Heart left ventricle (tissue), 16 donors: ENCODE results near the gene P4HB. TPM values are rescaled to one million over a fixed set of nuclear protein-coding genes. Genes with fewer than 3 reads are reported as not detected.

Experiments
- ATAC-seq, 4 donors: fragments of 200-7000 bp; cut with Tn5 transposase; one replicate each; pipeline ENCODE4 v1.9.1; 2020 to 2022; ENCODE audit warnings: moderate library complexity in 4 of 4, mild to moderate bottlenecking in 3 of 4, moderate number of reproducible peaks in 1 of 4
- DNase-seq, 5 donors: peaks; one replicate each; pipeline ENCODE4 v3.0.0-alpha.2; 2020
- H3K27ac ChIP-seq, 12 donors: fragments of 200-600 bp; sonication (generic) in 4 of 12; one replicate each; pipeline versions ENCODE4 v1.5.0 to v1.8.0; 2016 to 2022; ENCODE audit warnings: mild to moderate bottlenecking in 2 of 12
- H3K27me3 ChIP-seq, 9 donors: fragments of 200-600 bp; sonication (generic) in 2 of 9; one replicate each; pipeline versions ENCODE4 v1.5.1 to v1.8.0; 2016 to 2022; ENCODE audit warnings: mild to moderate bottlenecking in 3 of 9
- H3K36me3 ChIP-seq, 9 donors: fragments of 200-600 bp; sonication (generic) in 2 of 9; one replicate each; pipeline versions ENCODE4 v1.5.0 to v1.8.0; 2018 to 2022; ENCODE audit warnings: mild to moderate bottlenecking in 2 of 9
- H3K4me1 ChIP-seq, 12 donors: fragments of 200-600 bp; sonication (generic) in 4 of 12; one replicate each; pipeline versions ENCODE4 v1.5.0 to v1.8.0; 2016 to 2022; ENCODE audit warnings: mild to moderate bottlenecking in 3 of 12
- H3K4me3 ChIP-seq, 12 donors: fragments of 200-600 bp; sonication (generic) in 4 of 12; one replicate each; pipeline versions ENCODE4 v1.5.0 to v1.8.0; 2017 to 2022; ENCODE audit warnings: mild to moderate bottlenecking in 9 of 12, moderate library complexity in 4 of 12
- H3K9me3 ChIP-seq, 12 donors: fragments of 200-600 bp; sonication (generic) in 4 of 12; one replicate each; pipeline versions ENCODE4 v1.5.0 to v1.8.0; 2016 to 2022; ENCODE audit warnings: mild to moderate bottlenecking in 1 of 12
- POLR2A ChIP-seq, 2 donors: fragments of 450-650 bp; IDR thresholded peaks; one replicate each; pipeline ENCODE4 v1.6.1; 2017; ENCODE audit warnings: antibody characterized with exemption in 2 of 2, mild to moderate bottlenecking in 2 of 2, moderate library complexity in 2 of 2
- WGBS, 4 donors: extraction: QIAGEN DNeasy Blood & Tissue Kit in 2 of 4; methylation state at CpG; one replicate each; pipeline versions ENCODE4 v1.1.5 to v1.1.7; 2013 to 2018; 5-methylcytosine and 5-hydroxymethylcytosine counted together
- intact Hi-C, 10 donors: fragments of 100-400 bp; cut with DNase I; formaldehyde crosslinking; loops; one replicate each; pipeline versions ENCODE4 v1.11.1 to v1.14.2; 2022
- polyA plus RNA-seq, 2 donors: library from polyadenylated mRNA; stranded (reverse); fragments of 200-250 nt; gene quantifications; one replicate each; pipeline ENCODE4 v1.2.3, GENCODE V29; 2013
- total RNA-seq, 9 donors: library from RNA; depleted of rRNA in 2 of 9; stranded (reverse); fragments of >200 nt in 2 of 9; fragmentation: NEBNext Ultra II Directional in 3 of 9; extraction: Animal tissue kit (Norgen Biotek cat#: 25700) in 3 of 9; gene quantifications; one replicate each; pipeline versions ENCODE4 v1.1.0 to v1.2.4, GENCODE V29; 2016 to 2023
- TF ChIP-seq, protein P1 (sequence below), 12 donors: fragments of 200-600 bp; sonication (generic) in 4 of 12; IDR thresholded peaks; one replicate each; pipeline versions ENCODE4 v1.5.0 to v1.8.0; 2018 to 2022; ENCODE audit warnings: antibody characterized with exemption in 12 of 12, mild to moderate bottlenecking in 5 of 12
- donor health status: ischemic (EF 13 %, LVEDD 7.1; RV severe dilation, severe dysfunction).
- donor health status: healthy with polysubstance abuse.
- donor health status: DM: no; HTN: yes; CAD: no.
- donor health status: DM: no; HTN: no; CAD: no.
- donor health status: ischemic (EF 25% LVEDD 6.9; RV normal size, moderate dysfunction).
- donor health status: ischemic (EF 25% LVEDD 5.7; RV mildly dilated, moderate dysfunction).
- donor health status: healthy.
- donor health status: DM: yes; HTN: yes; CAD: no.
- donor health status: ischemic (EF 35%, LVEDD 5.7; RV mildly dilated, moderate dysfunction).
- donor health status: nonischemic (EF 11% LVEDD 7.7; RV severe dilation, severe dysfunction).
- donor health status: DM: yes; HTN: yes; CAD: no.
- donor health status: PGD.
- donor health status: ischemic (EF 29% LVEDD 5.4; RV normal size, mild dysfunction).
- donor health status: nonischemic (EF 23%, LVEDD 6.1; RV moderate dilation, normal function).

P4HB gene
- total and polyA plus RNA-seq, 11 donors = 246 to 763 (median 374) TPM

DNA sequence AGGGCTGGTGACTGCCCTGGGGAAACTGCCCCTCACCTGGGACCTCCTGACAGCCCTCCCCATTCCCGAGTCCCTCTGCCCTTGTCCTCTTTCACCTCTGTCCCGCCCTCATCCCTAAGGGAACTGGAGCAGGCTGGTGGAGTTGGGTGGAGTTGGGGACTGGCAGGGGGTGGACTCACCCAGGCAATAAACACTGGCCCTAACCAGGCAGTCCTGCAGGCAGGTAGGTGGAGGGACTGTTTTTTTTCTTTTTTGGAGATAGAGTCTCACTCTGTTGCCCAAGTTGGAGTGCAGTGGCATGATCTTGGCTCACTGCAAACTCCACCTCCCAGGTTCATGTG is 44.7 kb downstream of the P4HB start:
- Histone ChIP-seq H3K27ac (no peak overlapping the region), H3K27me3 (peaks cover 0 to 20% (median 2%) of the 10 kb centered on the region in 9 donors), H3K36me3 (no peaks in the 10 kb centered on the region), H3K9me3 (no peaks in the 10 kb centered on the region), H3K4me1 (no peaks in the 10 kb centered on the region), H3K4me3 (no peak overlapping the region)
- intact Hi-C loops = no loop called here
- WGBS, 4 donors = 61 to 73% (median 65%) methylated on average over 2 of the region's 2 CpGs
- DNase-seq (no peak), ATAC-seq (no peak)
- no peak for TF ChIP-seq POLR2A (IDR thresholded peaks at IDR 0.05)
- TF ChIP-seq, protein P1, sequence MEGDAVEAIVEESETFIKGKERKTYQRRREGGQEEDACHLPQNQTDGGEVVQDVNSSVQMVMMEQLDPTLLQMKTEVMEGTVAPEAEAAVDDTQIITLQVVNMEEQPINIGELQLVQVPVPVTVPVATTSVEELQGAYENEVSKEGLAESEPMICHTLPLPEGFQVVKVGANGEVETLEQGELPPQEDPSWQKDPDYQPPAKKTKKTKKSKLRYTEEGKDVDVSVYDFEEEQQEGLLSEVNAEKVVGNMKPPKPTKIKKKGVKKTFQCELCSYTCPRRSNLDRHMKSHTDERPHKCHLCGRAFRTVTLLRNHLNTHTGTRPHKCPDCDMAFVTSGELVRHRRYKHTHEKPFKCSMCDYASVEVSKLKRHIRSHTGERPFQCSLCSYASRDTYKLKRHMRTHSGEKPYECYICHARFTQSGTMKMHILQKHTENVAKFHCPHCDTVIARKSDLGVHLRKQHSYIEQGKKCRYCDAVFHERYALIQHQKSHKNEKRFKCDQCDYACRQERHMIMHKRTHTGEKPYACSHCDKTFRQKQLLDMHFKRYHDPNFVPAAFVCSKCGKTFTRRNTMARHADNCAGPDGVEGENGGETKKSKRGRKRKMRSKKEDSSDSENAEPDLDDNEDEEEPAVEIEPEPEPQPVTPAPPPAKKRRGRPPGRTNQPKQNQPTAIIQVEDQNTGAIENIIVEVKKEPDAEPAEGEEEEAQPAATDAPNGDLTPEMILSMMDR (IDR thresholded peaks at IDR 0.05) = no peak

DNA sequence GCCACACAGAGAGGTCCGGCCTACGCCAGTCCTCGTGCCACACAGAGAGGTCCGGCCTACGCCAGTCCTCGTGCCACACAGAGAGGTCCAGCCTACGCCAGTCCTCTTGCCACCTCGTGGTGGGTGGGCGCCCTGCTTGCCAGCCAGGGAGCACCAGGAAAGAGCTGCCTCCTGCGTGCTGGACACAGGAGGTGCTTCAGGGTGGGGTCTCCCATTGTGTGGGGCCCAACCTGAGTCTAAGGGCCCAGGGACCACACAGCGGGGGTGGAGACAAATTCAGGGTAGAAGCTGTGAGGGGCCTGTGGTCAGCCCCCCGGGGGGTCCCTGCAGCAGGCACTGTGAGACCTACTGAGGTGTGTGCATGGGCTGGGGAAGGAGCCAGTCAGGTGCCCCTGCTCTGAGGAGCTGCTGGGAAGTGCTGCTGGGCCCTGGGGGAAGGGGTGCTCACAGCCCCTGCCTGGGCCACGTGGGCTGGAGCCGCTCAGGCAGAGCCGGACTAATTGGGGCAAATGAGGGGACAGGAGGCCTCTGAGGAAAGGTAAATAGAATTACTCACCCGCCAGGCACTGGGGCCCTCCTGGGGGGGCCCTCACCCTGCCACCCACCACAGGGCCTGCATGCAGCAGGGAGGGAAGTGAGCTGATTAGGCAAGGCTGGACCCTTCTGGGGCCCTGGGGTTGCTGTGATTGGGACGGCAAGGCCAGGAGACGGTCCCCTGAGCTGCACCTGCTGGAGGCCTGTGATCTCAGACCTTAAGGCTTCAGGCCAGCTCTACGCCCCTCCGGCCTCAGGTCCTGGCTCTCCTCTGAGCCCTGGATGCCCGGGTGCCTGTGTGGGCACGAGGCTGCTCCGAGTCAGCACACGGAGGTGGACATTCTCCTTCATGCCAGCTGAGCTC is 45.3 kb downstream of the P4HB start:
- Histone ChIP-seq H3K4me1 (no peaks in the 10 kb centered on the region), H3K4me3 (no peak overlapping the region), H3K36me3 (no peaks in the 10 kb centered on the region), H3K27ac (no peak overlapping the region), H3K27me3 (peaks cover 0 to 26% (median 2%) of the 10 kb centered on the region in 9 donors), H3K9me3 (no peaks in the 10 kb centered on the region)
- TF ChIP-seq, protein P1 (IDR thresholded peaks at IDR 0.05) = no peak
- intact Hi-C loops = no loop called here
- WGBS, 4 donors = 74 to 87% (median 77%) methylated on average over 16 to 24 of the region's 24 CpGs
- ATAC-seq (no peak), DNase-seq (no peak)

DNA sequence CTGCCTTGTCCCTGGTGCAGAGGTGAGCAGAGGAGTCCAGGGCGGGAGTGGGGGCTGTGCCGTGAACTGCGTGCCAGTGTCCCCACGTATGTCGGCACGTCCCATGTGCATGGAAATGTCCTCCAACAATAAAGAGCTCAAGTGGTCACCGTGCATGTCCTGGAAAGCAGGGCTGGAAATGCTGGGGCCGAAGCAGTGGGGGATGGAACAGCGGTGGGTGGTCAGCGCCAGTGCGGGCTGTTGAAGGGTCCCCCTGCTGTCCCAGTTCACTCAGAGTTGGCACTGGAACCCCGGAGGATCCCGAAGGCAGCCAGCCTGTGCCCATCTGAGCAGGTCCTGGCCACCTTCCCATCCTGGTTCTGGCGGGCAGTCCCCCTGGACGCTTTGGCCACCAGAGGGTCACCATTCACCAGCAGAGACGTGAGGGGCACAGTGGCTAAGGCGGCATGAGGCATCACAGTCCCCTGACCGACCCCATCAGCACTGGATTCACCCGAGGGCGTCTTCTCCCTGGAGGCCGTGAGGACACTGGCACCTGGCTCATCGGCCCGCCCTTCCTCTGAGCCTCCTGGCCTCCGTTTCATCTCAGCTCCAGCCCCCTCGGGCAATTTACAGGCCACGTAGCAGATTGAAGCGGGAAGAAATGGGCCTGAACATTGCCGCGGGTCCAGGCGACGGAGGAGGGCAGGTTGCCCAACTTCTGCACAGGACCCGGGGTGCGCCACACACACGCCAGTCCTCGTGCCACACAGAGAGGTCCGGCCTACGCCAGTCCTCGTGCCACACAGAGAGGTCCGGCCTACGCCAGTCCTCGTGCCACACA is 46.3 kb downstream of the P4HB start:
- H3K27me3 ChIP-seq = peaks cover 0 to 29% (median 3%) of the 10 kb centered on the region in 9 donors

DNA sequence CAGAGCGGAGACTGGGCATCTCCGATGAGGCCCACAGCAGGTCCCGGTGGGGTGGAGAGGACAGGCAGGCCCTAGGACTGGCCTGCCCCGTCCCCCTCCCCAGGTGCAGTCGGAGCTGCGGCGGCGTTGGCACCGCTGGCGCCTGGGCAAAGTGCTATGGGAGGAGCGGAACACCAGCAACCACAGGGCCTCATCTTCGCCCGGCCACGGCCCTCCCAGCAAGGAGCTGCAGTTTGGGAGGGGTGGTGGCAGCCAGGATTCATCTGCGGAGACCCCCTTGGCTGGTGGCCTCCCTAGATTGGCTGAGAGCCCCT is 47.0 kb downstream of the P4HB start:
- no peak for TF ChIP-seq POLR2A (IDR thresholded peaks at IDR 0.05)
- TF ChIP-seq, protein P1 (IDR thresholded peaks at IDR 0.05) = no peak
- Histone ChIP-seq H3K27ac (no peak overlapping the region), H3K9me3 (no peaks in the 10 kb centered on the region), H3K4me3 (no peak overlapping the region), H3K4me1 (no peaks in the 10 kb centered on the region), H3K36me3 (no peaks in the 10 kb centered on the region), H3K27me3 (peaks cover 0 to 29% (median 3%) of the 10 kb centered on the region in 9 donors)
- intact Hi-C loops = no loop called here
- no peak for ATAC-seq
- 90 to 94% (median 93%) methylated on average over 8 to 15 of the region's 15 CpGs for WGBS, 4 donors
- DNase-seq = no peak

More for the DNA sequence above, 46.3 kb downstream of the P4HB start:
- DNase-seq = no peak
- H3K27ac ChIP-seq = no peak overlapping the region
- no peaks in the 10 kb centered on the region for H3K36me3 ChIP-seq
- H3K4me1 ChIP-seq = no peaks in the 10 kb centered on the region
- intact Hi-C loops = no loop called here
- ATAC-seq = no peak
- no peaks in the 10 kb centered on the region for H3K9me3 ChIP-seq
- H3K4me3 ChIP-seq = no peak overlapping the region
- WGBS, 4 donors = 88 to 94% (median 89%) methylated on average over 24 to 41 of the region's 41 CpGs
- TF ChIP-seq, protein P1 (IDR thresholded peaks at IDR 0.05) = no peak
- TF ChIP-seq POLR2A (IDR thresholded peaks at IDR 0.05) = no peak
